ENCODE results near the gene LHPP.

Gene LHPP

DNA sequence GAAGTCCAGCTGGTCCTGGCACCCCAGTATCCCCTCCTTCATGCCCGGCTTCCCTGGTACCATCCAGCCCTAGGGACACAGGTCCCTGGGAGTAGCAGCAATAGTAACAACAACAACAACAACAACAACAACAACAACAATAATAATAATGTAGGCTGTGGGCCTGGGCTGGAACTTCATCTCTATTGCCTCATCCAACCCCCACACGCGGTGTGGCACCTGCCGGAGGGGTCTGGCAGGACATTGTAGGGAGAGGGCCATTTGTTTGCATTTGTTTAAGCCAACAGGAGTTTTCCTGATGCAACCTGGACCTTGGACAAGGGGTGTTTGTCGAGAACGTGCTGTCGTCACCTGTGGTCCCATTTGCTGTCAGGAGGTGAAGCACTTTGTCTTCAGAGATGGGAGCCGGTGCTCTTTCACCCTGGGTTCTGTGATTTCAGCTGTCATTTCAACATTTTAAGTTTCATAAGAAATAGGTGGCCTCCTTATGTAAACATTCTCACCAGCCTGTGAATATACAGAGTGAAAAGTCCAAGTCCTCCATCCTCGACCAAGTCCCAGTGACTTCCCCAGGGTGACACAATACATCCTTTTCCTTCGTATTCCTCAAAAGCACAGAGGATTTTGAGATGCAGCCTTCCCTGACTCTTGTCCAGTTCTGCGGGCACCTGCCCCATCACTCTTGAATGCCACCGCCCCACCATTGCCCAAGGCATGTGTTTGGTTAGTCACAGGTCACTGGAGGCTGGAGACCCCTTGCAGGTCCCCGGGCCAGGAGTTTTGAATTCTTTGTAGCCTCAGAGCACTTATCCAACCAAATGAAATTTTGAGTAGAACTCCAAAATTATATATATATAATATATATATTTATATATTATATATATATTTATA is 9.2 kb downstream of the LHPP start:
- no peak for DNase-seq (ENCODE audit: low read depth in 2 of 2)

DNA sequence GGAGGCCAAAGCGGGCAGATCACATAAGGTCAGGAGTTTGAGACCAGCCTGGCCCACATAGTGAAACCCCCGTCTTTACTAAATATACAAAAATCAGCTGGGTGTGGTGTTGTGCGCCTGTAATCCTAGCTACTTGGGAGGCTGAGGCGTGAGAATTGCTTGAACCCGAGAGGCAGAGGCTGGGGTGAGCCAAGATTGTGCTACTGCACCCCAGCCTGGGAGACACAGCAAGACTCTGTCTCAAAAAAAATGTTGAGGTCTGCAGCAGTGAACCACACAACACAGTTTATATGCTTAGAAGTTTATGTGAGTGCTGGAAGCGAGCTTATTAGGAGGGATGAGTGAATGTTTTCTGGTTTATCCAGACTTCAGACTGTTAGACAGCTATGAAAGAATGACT is 10.4 kb downstream of the LHPP start:
- DNase-seq (ENCODE audit: low read depth in 2 of 2): no peak

GRCh38 chr10:124473070-124473469 is 11.4 kb downstream of the LHPP start:
- no peak for DNase-seq (ENCODE audit: low read depth in 2 of 2)

DNA sequence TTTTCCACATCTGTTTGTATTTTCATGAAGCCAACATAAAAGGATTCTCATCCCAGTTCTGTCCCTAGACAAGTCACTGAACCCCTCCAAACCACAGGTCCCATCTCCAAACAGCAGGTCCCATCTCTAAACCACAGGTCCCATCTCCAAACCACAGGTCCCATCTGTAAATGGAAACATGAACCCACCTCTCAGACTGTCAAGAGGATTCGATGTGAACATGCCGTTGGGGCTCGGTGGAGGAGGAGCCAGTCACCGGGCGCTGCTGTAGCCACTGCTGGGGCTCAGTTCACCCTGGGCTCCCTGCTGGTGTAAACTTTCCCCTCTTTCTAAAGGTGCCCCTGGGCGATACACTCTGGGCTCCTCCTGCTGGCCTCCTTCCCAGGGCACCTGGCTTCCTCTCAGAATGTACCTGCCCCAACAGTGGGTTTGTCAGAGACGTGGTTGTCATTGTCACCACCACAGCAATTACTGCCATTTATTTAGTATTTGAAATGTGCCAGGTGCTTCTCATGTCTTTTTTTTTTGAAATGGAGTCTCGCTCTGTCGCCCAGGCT is 13.0 kb downstream of the LHPP start:
- DNase-seq (ENCODE audit: low read depth in 2 of 2): no peak

GRCh38 chr10:124476043-124476725 is 14.6 kb downstream of the LHPP start:
- no peak for DNase-seq (ENCODE audit: low read depth in 2 of 2)

DNA sequence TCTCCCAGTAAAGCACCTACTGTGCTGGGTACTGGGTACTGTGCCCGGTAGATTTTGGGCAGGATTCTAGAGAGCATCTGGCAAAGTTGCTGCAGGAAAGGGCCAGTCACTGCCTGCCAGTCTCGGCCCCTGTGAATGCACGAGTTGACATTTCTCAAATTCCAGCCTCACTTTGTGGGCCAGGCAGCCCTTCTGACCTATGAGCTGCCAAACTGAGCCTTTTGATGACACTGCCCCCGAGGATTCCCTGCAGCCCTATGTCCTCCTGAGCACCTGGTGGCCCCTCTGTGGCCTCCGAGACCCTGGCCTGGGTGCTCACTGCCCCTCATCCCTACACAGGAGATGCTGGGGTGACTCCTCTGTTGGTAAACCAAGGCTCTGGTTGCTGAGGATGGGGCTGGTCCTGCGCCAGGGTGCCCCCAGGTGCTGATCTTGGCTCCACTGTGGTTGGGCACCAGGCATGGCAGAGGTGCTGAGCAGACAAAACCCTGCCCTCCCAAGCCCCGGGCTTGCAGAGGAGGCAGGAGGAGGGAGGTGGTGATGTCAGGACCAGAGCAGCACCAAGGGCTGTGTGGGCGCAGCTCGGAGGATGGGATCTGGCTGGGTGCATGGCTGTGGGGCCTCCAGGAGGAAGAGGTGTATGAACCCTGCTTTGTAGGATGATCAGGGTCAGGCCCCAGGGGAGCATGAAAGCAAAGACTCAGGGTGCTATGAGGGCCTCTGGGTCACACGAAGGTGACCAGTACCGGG is 16.2 kb downstream of the LHPP start:
- DNase-seq (ENCODE audit: low read depth in 2 of 2): no peak

DNA sequence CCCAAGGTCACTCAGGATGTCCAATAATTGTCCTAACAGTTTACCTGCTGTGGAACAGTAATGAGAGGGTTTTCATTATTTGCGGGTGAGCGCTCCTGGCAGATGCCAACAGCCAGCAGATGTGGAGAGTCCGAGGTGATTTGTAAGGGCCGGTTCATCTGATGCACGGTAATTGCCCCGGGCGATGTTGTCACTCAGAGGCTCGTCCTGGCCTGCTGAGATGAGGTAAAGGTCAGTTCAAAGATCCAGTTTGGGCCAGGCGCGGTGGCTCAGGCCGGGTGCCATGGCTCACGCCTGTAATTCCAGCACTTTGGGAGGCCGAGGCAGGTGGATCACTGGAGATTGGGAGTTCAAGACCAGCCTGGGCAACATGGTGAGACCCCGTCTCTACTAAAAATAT is 16.9 kb downstream of the LHPP start:
- no peak for DNase-seq (ENCODE audit: low read depth in 2 of 2)

GRCh38 chr10:124480860-124481259 is 19.2 kb downstream of the LHPP start:
- DNase-seq (ENCODE audit: low read depth in 2 of 2): no peak

DNA sequence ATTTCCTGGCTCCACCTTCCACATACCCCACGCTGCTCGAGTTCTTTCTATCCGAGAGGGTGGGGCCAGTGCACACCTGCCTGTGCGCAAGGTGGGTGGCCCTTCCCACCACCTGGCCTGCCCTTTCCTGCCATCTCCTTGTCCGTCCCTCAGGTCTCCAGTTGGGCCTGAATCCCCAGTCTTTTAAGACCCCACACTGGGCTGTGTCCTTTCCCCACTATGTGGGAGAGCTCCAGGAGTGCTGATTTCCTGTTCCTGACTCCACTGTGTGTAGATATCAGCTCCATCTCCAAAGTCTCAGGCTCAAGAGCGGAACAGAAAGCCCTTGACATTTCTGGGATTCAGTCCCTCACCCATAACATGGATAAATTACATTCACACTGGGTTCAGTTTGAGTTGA is 20.1 kb downstream of the LHPP start:
- DNase-seq (ENCODE audit: low read depth in 2 of 2): no peak

GRCh38 chr10:124482236-124482800 is 20.7 kb downstream of the LHPP start:
- DNase-seq (ENCODE audit: low read depth in 2 of 2): no peak

- no peak for DNase-seq (ENCODE audit: low read depth in 2 of 2)
These were observed 21.3 kb downstream of the LHPP start for GRCh38 chr10:124482876-124483275.

DNA sequence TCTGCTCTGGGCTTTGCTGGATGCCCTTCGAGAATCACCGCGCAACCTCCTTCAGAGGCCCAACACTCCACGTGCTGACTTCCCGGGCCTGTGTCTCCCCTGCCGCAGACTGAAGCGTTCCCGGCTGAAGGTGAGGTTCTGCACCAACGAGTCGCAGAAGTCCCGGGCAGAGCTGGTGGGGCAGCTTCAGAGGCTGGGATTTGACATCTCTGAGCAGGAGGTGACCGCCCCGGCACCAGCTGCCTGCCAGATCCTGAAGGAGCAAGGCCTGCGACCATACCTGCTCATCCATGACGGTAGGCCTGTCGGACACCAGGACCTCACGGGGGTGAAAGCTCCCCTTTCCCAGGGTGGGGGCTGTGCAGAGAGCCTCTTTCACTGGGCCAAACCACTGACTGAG is 22.4 kb downstream of the LHPP start:
- DNase-seq (ENCODE audit: low read depth in 2 of 2): no peak

GRCh38 chr10:124484661-124485060 is 23.0 kb downstream of the LHPP start:
- DNase-seq (ENCODE audit: low read depth in 2 of 2): no peak

- no peak for DNase-seq (ENCODE audit: low read depth in 2 of 2)
These were observed 25.0 kb downstream of the LHPP start for GRCh38 chr10:124486635-124487034.

DNA sequence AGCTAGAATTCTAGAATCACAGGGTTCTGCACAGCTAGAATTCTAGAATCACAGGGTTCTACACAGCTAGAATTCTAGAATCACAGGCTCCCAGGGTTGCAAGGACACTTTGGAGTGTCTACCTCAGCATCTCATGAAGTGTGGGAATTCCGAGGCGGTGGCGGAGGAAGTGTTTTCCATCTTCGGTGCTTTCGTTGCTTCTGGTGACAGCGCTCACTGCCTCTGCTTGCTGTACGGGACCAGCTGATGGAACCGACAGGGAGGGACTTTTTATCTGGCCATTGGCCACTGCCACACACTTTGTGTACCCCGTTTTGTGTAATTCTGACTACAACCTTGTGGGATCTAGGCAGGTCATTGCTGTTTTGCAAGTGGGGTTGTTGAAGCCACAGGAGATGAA is 29.5 kb downstream of the LHPP start:
- no peak for DNase-seq (ENCODE audit: low read depth in 2 of 2)

DNA sequence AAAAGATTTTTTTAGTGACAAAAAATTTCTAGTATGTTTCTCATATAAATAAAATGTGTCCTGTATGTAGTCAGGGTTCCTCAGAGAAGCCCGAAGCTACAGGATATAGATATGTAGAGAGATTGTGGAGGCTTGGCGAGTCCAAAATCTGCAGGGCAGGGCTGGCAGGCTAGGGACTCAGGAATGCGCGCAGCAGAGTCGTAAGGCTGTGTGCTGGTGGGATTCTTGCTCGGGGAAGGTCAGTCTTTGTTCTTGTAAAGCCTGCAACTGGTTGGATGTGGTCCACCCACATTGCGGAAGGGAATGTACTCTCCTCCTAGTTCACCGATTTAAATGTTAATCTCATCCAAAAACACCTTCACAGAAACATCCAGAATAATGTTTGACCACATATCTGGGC is 30.6 kb downstream of the LHPP start:
- no peak for DNase-seq (ENCODE audit: low read depth in 2 of 2)

- no peak for DNase-seq (ENCODE audit: low read depth in 2 of 2)
These were observed 31.7 kb downstream of the LHPP start for GRCh38 chr10:124493214-124493882.

DNA sequence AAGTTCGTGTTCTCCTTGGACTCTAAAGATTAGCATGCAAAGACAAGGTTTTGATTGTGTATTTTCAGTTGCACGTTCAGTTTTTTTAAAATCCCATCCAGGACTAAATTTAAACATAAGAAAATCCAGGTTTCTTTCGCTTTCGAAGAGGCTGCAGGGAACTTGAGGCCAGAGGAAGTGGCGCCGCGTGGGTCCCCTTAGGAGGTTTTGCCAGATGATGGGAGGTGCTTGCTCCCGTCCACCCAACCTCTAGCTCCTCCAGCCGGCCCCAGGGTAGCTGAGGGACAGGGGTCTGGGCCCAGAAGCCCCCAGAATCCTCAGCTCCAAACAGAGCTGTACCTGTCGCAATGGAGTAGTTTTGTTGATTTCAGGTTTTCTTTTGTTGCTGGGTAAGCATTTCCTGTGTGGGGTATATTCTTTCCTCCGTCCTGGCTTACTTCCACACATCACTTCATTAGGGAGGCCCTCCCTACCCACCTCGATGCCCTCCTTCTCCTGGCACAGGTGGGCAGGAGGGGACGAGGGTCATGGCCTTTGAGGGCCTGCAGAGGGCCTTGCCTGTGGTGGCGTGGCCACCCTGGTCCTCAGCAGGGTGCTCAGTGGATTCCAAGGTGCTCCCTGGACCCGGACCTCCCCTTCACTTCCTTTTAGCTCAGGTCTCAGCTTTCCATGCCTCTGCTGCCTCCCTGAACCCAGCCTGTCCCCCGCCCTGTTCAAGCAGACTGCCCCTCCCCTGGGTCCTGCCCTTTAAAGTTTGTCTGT is 32.6 kb downstream of the LHPP start:
- peak in 1 of 2 donors; percentile 2 for DNase-seq (ENCODE audit: low read depth in 2 of 2)

GRCh38 chr10:124495162-124495561 is 33.5 kb downstream of the LHPP start:
- DNase-seq (ENCODE audit: low read depth in 2 of 2): no peak

DNA sequence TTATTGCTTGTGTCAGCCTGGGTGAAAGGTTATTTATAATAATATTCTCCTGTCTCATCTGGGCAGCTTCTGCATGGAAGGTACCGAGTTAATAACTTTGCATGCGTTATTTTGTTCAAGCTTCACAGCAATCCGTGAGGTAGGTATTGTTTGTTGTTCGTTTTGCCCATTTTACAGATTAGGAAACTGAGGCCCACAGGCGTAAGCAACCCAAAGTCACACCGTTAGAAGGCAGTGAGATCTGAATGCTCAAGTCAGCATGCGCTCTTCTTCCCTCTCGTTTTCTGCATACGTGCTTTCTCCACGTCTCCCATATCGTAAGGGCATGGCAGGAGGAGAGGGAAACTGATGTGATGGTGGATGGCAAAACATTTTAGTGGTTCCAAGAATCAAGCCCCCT is 34.1 kb downstream of the LHPP start:
- DNase-seq (ENCODE audit: low read depth in 2 of 2): no peak

- DNase-seq (ENCODE audit: low read depth in 2 of 2): no peak
These were observed 34.5 kb downstream of the LHPP start for GRCh38 chr10:124496150-124496549.
